ENCODE measurements around the gene ENTPD5.

GRCh38 chr14:73977896-73978295 is 41.2 kb downstream of the ENTPD5 start:
- TF ChIP-seq, protein P1, sequence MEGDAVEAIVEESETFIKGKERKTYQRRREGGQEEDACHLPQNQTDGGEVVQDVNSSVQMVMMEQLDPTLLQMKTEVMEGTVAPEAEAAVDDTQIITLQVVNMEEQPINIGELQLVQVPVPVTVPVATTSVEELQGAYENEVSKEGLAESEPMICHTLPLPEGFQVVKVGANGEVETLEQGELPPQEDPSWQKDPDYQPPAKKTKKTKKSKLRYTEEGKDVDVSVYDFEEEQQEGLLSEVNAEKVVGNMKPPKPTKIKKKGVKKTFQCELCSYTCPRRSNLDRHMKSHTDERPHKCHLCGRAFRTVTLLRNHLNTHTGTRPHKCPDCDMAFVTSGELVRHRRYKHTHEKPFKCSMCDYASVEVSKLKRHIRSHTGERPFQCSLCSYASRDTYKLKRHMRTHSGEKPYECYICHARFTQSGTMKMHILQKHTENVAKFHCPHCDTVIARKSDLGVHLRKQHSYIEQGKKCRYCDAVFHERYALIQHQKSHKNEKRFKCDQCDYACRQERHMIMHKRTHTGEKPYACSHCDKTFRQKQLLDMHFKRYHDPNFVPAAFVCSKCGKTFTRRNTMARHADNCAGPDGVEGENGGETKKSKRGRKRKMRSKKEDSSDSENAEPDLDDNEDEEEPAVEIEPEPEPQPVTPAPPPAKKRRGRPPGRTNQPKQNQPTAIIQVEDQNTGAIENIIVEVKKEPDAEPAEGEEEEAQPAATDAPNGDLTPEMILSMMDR (IDR thresholded peaks at IDR 0.05) = no peak
- TF ChIP-seq ZFX (IDR thresholded peaks at IDR 0.05; ENCODE audit: borderline replicate concordance) = no peak

Measured in 22Rv1 (cell line).